Lower leg skin (tissue), 3 donors: ENCODE measurements around the gene CENPB.

Experiments used
- CTCF ChIP-seq, 3 donors: fragments of 450-650 bp; IDR thresholded peaks; one replicate each; pipeline ENCODE4 v1.5.1; 2016; ENCODE audit warnings: antibody characterized with exemption in 3 of 3, mild to moderate bottlenecking in 3 of 3, moderate library complexity in 2 of 3
- POLR2A ChIP-seq, 2 donors: fragments of 450-650 bp; IDR thresholded peaks; one replicate each; pipeline ENCODE4 v1.6.1; 2016 to 2017; ENCODE audit warnings: antibody characterized with exemption in 2 of 2, mild to moderate bottlenecking in 1 of 2, moderate library complexity in 1 of 2

GRCh38 chr20:3749087-3749688 lies 37.4 kb downstream of the CENPB start:
- TF ChIP-seq CTCF (IDR thresholded peaks at IDR 0.05) (no peak), POLR2A (IDR thresholded peaks at IDR 0.05) (no peak)
